Cerebellar cortex (tissue), 1 donor: Measurements from ENCODE around the gene FAM47A.

Source experiments
- DNase-seq: peaks from one replicate; pipeline ENCODE4 v3.0.0-alpha.2; 2015; ENCODE audit warnings: low spot score

The FAM47A gene

DNA sequence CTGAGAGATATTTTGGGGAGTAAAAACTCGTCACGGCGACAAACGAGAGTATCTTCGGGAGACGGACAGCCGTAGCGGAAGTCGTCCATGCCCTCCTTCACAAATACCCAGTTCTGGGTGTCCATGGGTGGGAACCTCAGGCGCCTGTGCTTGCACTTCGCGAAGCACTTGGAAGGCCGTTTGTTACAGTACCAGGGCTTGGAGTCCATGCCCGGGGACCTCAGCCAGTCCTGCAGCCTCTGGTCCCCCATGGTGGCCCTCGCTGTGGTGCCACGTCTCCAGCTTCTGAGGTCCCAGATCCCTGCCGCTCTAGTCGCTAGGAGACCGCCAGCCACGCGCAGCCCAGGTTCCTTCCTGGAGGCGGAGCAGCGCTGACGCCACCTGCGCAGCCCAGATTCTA is at the start of gene FAM47A:
TSS of gene FAM47A (minus strand) at position 287 of the 400 bp plus-strand sequence. CDS start at position 251, 36 bp downstream.
- DNase-seq = no peak

DNA sequence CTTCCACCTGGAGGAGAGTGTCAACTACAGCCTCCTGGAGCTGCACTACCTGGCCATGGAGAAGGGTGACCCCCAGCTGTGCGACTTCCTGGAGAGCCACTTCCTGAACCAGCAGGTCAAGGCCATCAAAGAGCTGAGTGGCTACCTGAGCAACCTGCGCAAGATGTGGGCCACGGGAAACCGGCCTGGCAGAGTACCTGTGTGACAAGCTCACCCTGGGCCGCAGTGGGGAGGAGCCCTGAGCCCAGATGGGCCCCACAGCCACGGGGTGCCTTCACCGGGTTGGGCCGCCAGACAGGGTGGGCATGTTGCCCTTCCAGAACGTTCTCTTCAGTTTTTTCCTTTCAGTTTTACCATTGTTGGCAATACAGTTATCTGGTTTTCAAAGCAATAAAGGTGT is 15.2 kb upstream of the FAM47A start:
- DNase-seq = no peak

DNA sequence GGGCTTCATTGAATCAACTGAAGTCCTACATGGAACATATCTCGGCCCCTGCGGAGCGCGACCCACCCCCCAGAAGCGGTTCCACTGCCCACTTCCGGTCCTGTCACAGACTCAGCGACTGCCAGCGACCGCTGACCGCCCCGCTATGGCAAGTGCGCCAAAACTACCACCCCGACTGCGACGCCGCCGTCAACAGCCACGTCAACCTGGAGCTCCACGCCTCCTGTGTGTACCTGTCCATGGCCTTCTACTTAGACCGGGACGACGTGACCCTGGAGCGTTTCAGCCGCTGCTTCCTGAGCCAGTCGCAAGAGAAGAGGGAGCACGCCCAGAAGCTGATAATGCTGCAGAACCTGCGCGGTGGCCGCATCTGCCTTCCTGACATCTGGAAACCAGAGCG is 14.8 kb upstream of the FAM47A start:
- DNase-seq = no peak

DNA sequence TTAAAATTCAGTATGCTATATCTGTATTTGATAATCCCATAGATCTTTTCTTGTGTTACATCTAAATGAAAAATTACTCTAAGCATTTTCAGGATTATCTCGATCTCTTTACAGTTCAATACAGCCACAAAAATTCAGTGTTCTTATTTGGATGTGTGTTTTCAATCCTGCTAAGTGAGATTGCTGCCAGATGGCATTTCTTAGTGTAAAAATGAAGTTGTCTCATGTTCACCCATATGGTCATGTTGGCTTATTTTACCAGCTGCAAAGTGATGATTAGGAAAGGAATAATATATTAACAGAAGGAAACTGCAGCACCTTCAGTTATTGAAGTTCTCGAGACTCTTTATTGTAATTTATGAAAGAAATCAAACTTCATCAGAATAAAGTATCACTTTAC is 12.1 kb upstream of the FAM47A start:
- DNase-seq = no peak

DNA sequence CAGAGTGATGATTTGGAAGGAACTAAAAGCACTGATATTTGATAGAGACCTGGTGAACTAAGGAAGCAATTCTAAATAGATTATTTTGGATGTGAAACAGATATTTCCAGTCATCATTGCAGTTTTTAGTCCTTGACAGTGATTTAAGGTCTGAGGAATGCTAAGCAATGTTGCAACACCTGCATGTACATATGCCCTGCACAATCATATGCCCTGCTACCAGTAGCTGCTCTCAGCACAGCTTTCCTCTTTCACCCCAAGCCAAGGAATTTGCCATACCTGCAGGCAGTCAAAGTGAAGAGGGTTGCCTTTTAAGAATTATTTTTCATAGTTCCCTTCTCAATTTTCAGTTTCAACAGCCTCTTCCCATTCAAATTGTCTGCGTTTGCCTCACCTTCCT is 8.7 kb upstream of the FAM47A start:
- no peak for DNase-seq

DNA sequence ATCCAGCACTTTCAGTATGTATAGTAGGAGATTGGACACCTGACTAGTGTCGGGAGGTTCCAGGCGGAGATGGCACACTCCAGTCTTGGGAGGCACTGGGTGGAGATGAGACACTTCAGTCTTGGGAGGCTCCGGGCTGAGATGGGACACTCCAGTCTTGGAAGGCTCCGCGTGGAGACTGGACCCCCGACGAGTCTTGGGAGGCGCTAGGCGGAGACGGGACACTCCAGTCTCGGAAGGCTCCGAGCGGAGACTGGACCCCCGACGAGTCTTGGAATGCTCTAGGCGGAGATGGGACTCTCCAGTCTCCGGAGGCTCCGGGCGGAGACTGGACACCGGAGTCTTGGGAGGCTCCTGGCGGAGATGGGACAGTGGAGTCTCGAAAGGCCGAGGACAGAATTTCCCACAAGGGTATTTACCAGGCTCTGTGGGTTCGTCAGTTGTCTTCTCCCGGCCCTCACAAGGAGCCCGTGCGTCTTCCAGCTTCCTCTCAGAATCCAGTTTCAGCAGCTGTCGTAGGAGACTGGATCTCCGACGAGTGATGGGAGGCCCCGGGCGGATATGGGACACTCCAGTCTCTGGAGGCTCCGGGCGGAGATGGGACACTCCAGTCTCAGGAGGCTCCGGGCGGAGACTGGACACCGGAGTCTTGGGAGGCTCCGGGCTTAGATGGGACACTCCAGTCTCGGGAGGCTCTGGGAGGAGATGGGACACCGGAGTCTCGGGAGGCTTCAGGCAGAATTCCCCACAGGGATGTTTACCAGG is 952 bp downstream of the FAM47A start:
- DNase-seq = no peak

DNA sequence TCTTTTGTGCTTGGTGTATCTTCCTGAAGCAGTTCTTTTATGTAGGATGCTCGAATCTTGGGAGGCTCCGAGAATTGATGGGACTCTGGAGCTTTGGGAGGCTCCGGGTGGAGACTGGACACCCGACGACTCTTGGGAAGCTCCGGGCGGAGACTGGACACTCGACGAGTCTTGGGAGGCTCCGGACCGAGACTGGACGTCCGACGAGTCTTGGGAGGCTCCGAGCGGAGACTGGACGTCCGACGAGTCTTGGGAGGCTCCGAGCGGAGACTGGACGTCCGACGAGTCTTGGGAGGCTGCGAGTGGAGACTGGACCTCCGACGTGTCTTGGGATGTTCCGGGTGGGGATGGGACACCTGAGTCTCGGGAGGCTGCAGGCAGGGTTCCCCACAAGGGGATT is 1.6 kb downstream of the FAM47A start:
- DNase-seq = no peak

DNA sequence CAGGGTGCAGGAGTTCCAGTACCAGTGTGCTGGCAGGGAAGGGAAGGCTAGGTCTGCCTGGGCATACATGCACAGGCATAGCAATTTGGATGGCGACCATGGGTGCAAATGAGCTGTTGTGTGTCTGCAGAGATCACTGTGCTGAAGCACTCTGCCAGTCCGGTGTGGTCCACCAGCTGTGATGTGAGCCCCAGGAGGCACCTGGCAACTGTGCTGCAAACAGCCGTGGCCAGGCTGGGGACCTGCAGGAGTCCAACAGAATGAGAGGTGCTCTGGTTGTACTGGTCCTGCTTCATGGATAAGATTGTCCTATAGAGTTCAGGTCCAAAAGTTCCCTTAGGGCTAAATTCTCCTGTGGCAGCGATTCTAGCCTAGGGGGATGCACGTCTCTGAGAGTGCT is 6.1 kb downstream of the FAM47A start:
- DNase-seq = no peak

DNA sequence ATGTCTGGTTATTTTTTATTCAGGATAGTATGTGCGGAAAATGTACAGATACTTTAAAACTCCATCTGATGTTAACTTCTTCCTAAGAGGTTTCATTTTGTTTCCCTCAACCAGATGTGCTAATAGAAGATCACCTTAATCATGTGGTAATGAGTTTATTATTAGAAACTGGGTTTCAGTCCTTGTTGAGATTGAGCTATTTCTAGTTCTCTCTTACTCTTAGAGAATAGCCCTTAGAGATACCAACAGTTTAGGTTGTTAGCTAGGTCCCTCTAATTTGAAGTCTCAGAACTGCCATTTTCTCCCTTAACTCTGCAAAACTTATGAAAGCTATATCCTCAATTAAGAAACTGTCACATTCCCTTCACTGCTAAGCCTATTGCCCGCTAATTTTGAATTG is 13.0 kb downstream of the FAM47A start:
- DNase-seq = no peak

DNA sequence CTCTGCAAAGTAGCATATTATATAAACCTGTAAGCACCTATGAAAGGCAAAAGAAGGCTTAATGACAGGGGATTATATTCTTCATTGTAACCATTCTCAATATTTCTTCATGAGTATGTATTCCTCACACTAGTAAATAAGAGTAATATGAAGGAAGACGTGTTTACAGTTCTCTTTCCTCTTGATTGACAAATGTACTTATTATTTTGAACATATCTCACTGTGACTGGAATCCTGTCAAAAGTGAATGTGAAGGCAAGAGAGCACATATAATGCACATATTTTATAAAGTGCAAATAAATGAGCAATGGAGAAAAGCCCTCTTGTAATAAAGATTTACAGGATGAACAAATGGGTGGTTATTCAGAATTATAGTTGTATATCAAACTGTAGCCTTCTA is 19.7 kb downstream of the FAM47A start:
- DNase-seq = no peak
